HUES64 (cell line): ENCODE data around the gene PKP3.
"Not testable (repeated sequence)": the region's sequence is repeated elsewhere in the genome, so short reads cannot be mapped to it uniquely, and the experiment has no call there.

Source experiments
- H3K27ac ChIP-seq: 2 replicates; pipeline ENCODE4 v1.7.0; 2013; ENCODE audit warnings: low read depth, low read length, inconsistent platforms
- H3K27me3 ChIP-seq: 2 replicates; pipeline ENCODE4 v1.6.1; 2013; ENCODE audit warnings: mild to moderate bottlenecking, low read length; ENCODE audit not compliant: insufficient read depth
- H3K36me3 ChIP-seq: 2 replicates; pipeline ENCODE4 v1.6.1; 2013; ENCODE audit warnings: mild to moderate bottlenecking, low read length; ENCODE audit not compliant: insufficient read depth
- H3K4me1 ChIP-seq: 2 replicates; pipeline ENCODE4 v1.6.1; 2013; ENCODE audit warnings: mild to moderate bottlenecking, low read length, moderate library complexity; ENCODE audit not compliant: insufficient read depth
- H3K4me3 ChIP-seq: 2 replicates; pipeline ENCODE4 v1.5.1; 2013; ENCODE audit warnings: mild to moderate bottlenecking, low read length, moderate library complexity
- H3K9ac ChIP-seq: 2 replicates; pipeline ENCODE4 v1.6.1; 2013; ENCODE audit warnings: mild to moderate bottlenecking, low read depth, low read length
- H3K9me3 ChIP-seq: 2 replicates; pipeline ENCODE4 v1.6.1; 2013; ENCODE audit warnings: low read depth, low read length; ENCODE audit not compliant: insufficient read depth
- WGBS: fragments of 150-250, 120-280 bp; methylation state at CpG from one replicate; pipeline ENCODE4 v1.1.7; 2013; ENCODE audit warnings: missing lambda C conversion rate; 5-methylcytosine and 5-hydroxymethylcytosine counted together

The PKP3 gene

GRCh38 chr11:409600-410483, 15.8 kb downstream of the PKP3 start:
- Histone ChIP-seq H3K36me3 (no peaks in the 10 kb centered on the region), H3K27ac (no peak overlapping the region), H3K9ac (no peak overlapping the region), H3K4me3 (no peak overlapping the region), H3K27me3 (no peaks in the 10 kb centered on the region), H3K9me3 (no peaks in the 10 kb centered on the region), H3K4me1 (no peaks in the 10 kb centered on the region)
- WGBS = 79% methylated on average over 18 of the region's 18 CpGs

GRCh38 chr11:410711-411110, 16.7 kb downstream of the PKP3 start:
- H3K4me1 ChIP-seq, H3K36me3 ChIP-seq, H3K9me3 ChIP-seq, H3K4me3 ChIP-seq, H3K27me3 ChIP-seq, H3K27ac ChIP-seq, H3K9ac ChIP-seq: not testable (repeated sequence)
- WGBS = 93% methylated on average over 9 of the region's 13 CpGs

GRCh38 chr11:411520-411919, 17.5 kb downstream of the PKP3 start:
- H3K27me3 ChIP-seq = peaks cover 12% of the 10 kb centered on the region
- H3K4me3 ChIP-seq, H3K27ac ChIP-seq, H3K9me3 ChIP-seq, H3K9ac ChIP-seq, H3K4me1 ChIP-seq, H3K36me3 ChIP-seq: not testable (repeated sequence)
- 92% methylated on average over 7 of the region's 11 CpGs for WGBS

- H3K4me1 ChIP-seq = 0 out of 2 replicates have a peak, but pooled peaks cover 3% of the 10 kb centered on the region
- H3K9ac ChIP-seq = no peak overlapping the region
- H3K27me3 ChIP-seq = peaks cover 23% of the 10 kb centered on the region
- H3K36me3 ChIP-seq = no peaks in the 10 kb centered on the region
- H3K27ac ChIP-seq = no peak overlapping the region
- 80% methylated on average over 15 of the region's 15 CpGs for WGBS
- no peak overlapping the region for H3K4me3 ChIP-seq
- no peaks in the 10 kb centered on the region for H3K9me3 ChIP-seq
Measured at GRCh38 chr11:412641-413119, 18.7 kb downstream of the PKP3 start.

GRCh38 chr11:413120-414081, 19.4 kb downstream of the PKP3 start:
- WGBS = 71% methylated on average over 13 of the region's 14 CpGs
- no peaks in the 10 kb centered on the region for H3K36me3 ChIP-seq
- H3K27ac ChIP-seq = no peak overlapping the region
- no peak overlapping the region for H3K9ac ChIP-seq
- H3K4me3 ChIP-seq = no peak overlapping the region
- peaks cover 30% of the 10 kb centered on the region for H3K27me3 ChIP-seq
- H3K9me3 ChIP-seq = no peaks in the 10 kb centered on the region
- 0 out of 2 replicates have a peak, but pooled peaks cover 3% of the 10 kb centered on the region for H3K4me1 ChIP-seq

- H3K36me3 ChIP-seq = no peaks in the 10 kb centered on the region
- H3K27me3 ChIP-seq = peaks cover 34% of the 10 kb centered on the region
- H3K27ac ChIP-seq = no peak overlapping the region
- no peak overlapping the region for H3K4me3 ChIP-seq
- WGBS = 83% methylated on average over 9 of the region's 9 CpGs
- H3K4me1 ChIP-seq = 0 out of 2 replicates have a peak, but pooled peaks cover 3% of the 10 kb centered on the region
- H3K9ac ChIP-seq = no peak overlapping the region
- no peaks in the 10 kb centered on the region for H3K9me3 ChIP-seq
Measured at GRCh38 chr11:414318-414857, 20.4 kb downstream of the PKP3 start.

GRCh38 chr11:415640-416041, 21.6 kb downstream of the PKP3 start:
- Histone ChIP-seq H3K27ac (no peak overlapping the region), H3K4me3 (peak overlapping the region; percentile 68), H3K9me3 (no peaks in the 10 kb centered on the region), H3K27me3 (peaks cover 34% of the 10 kb centered on the region), H3K4me1 (0 out of 2 replicates have a peak, but pooled peaks cover 3% of the 10 kb centered on the region), H3K9ac (no peak overlapping the region), H3K36me3 (no peaks in the 10 kb centered on the region)
- 80% methylated on average over 5 of the region's 5 CpGs for WGBS

- Histone ChIP-seq H3K4me1 (0 out of 2 replicates have a peak, but pooled peaks cover 3% of the 10 kb centered on the region), H3K4me3 (peak overlapping the region; percentile 68), H3K9ac (peak overlapping the region; percentile 65), H3K9me3 (no peaks in the 10 kb centered on the region), H3K27ac (no peak overlapping the region), H3K27me3 (peaks cover 34% of the 10 kb centered on the region), H3K36me3 (no peaks in the 10 kb centered on the region)
- WGBS = 28% methylated on average over 45 of the region's 45 CpGs
Measured at GRCh38 chr11:416051-416756, 22.2 kb downstream of the PKP3 start.

GRCh38 chr11:416757-417621, 23.0 kb downstream of the PKP3 start:
- H3K9ac ChIP-seq = peak overlapping the region; percentile 65
- H3K4me1 ChIP-seq = 0 out of 2 replicates have a peak, but pooled peaks cover 3% of the 10 kb centered on the region
- 1% methylated on average over 97 of the region's 97 CpGs for WGBS
- H3K36me3 ChIP-seq = no peaks in the 10 kb centered on the region
- H3K9me3 ChIP-seq = no peaks in the 10 kb centered on the region
- 0 out of 2 replicates have a peak overlapping the region, but pooled peaks have one; percentile 41 for H3K27ac ChIP-seq
- H3K4me3 ChIP-seq = peak overlapping the region; percentile 68
- peaks cover 34% of the 10 kb centered on the region for H3K27me3 ChIP-seq
